Stimulated activated CD4-positive, alpha-beta T cell treated with anti-CD3 and anti-CD28 coated beads, Interleukin-2, amount 100 ng/mL, for 24 hours (primary cell): ENCODE measurements around the gene MS4A18.

Source experiments
- DNase-seq, 2 donors: peaks; one replicate each; pipeline ENCODE4 v3.0.0-alpha.2; 2020

Gene MS4A18

GRCh38 chr11:60768202-60768601, 43.7 kb downstream of the MS4A18 start:
- no peak for DNase-seq

- DNase-seq: no peak
Observed at GRCh38 chr11:60769273-60769672, 44.8 kb downstream of the MS4A18 start.

GRCh38 chr11:60769811-60770210, 45.3 kb downstream of the MS4A18 start:
- no peak for DNase-seq

- DNase-seq: no peak
Observed at GRCh38 chr11:60771146-60771545, 46.6 kb downstream of the MS4A18 start.

GRCh38 chr11:60771879-60772525, 47.5 kb downstream of the MS4A18 start:
- DNase-seq: no peak

GRCh38 chr11:60772666-60773065, 48.1 kb downstream of the MS4A18 start:
- DNase-seq: no peak

- no peak for DNase-seq
Observed at GRCh38 chr11:60774726-60775125, 50.2 kb downstream of the MS4A18 start.

- DNase-seq: peak; percentile 87 to 88
Observed at GRCh38 chr11:60775420-60775961, 51.0 kb downstream of the MS4A18 start.

GRCh38 chr11:60776167-60776566, 51.6 kb downstream of the MS4A18 start:
- no peak for DNase-seq

GRCh38 chr11:60777106-60777505, 52.6 kb downstream of the MS4A18 start:
- no peak for DNase-seq

GRCh38 chr11:60777572-60777971, 53.1 kb downstream of the MS4A18 start:
- no peak for DNase-seq

GRCh38 chr11:60780065-60780464, 55.5 kb downstream of the MS4A18 start:
- DNase-seq: no peak

GRCh38 chr11:60780774-60781173, 56.3 kb downstream of the MS4A18 start:
- no peak for DNase-seq

GRCh38 chr11:60781286-60781980, 56.9 kb downstream of the MS4A18 start:
- DNase-seq: no peak

GRCh38 chr11:60781981-60782316, 57.4 kb downstream of the MS4A18 start:
- no peak for DNase-seq

GRCh38 chr11:60782393-60783140, 58.0 kb downstream of the MS4A18 start:
- no peak for DNase-seq

- no peak for DNase-seq
Observed at GRCh38 chr11:60783141-60783484, 58.6 kb downstream of the MS4A18 start.

GRCh38 chr11:60783911-60784310, 59.4 kb downstream of the MS4A18 start:
- no peak for DNase-seq

- no peak for DNase-seq
Observed at GRCh38 chr11:60785136-60785535, 60.6 kb downstream of the MS4A18 start, which contains the start of gene MS4A10. MS4A10 (plus strand) TSS chr11:60785333; CDS start chr11:60790336, 5,003 bp downstream.

GRCh38 chr11:60785806-60786361, 61.4 kb downstream of the MS4A18 start:
- DNase-seq: no peak

- no peak for DNase-seq
Observed at GRCh38 chr11:60786811-60787567, 62.5 kb downstream of the MS4A18 start.

- DNase-seq: no peak
Observed at GRCh38 chr11:60788401-60789125, 64.0 kb downstream of the MS4A18 start.
